ENCODE measurements around the gene OR7G3. TPM values are rescaled to one million over a fixed set of nuclear protein-coding genes. Genes with fewer than 3 reads are reported as not detected.

OR7G3 gene
- total RNA-seq: not detected

DNA sequence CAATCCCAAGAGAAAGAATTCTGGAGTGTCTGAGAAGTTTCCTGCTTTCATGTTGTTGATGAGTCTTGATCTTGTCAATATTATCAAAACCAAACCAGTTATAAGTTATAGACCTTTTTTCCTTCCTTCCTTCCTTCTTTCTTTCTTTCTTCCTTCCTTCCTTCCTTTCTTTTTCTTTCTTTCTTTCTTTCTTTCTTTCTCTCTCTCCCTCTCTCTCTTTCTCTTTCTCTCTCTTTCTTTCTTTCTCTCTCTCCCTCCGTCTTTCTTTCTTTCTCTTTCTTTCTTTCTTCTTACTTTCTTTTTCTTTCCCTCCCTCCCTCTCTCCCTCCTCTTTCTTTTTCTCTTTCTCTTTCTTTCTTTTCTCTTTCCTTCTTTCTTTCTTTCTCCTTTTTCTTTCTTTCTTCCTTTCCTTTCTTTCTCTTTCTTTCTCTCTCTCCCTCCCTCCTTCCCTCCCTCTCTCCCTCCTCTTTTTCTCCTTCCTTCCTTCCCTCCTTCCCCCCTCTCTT lies at the start of gene OR7G3:
TSS of gene OR7G3 (minus strand) at position 51 of the 506 bp plus-strand sequence. CDS start at position 51, 0 bp downstream.
- Mint-ChIP-seq H3K36me3 (no peaks in the 10 kb centered on the region), H3K27me3 (peaks cover 8% of the 10 kb centered on the region), H3K4me3 (no peak within 1 kb of the TSS), H3K4me1 (peaks cover 11% of the 10 kb centered on the region), H3K9me3 (no peaks in the 10 kb centered on the region), H3K27ac (no peak within 1 kb of the TSS)
- ATAC-seq (ENCODE audit: low read depth): no peak
- POLR2A ChIA-PET: no interaction called here
- DNase-seq: no peak

- POLR2A ChIA-PET: no interaction called here
- no peaks in the 10 kb centered on the region for H3K4me1 Mint-ChIP-seq
- H3K27ac Mint-ChIP-seq: no peak overlapping the region
- no peaks in the 10 kb centered on the region for H3K36me3 Mint-ChIP-seq
- no peaks in the 10 kb centered on the region for H3K27me3 Mint-ChIP-seq
- H3K4me3 Mint-ChIP-seq: no peak overlapping the region
- DNase-seq (no peak), ATAC-seq (ENCODE audit: low read depth) (no peak)
- peaks cover 2% of the 10 kb centered on the region for H3K9me3 Mint-ChIP-seq
Measured at GRCh38 chr19:9175326-9175725, 48.6 kb upstream of the OR7G3 start.

DNA sequence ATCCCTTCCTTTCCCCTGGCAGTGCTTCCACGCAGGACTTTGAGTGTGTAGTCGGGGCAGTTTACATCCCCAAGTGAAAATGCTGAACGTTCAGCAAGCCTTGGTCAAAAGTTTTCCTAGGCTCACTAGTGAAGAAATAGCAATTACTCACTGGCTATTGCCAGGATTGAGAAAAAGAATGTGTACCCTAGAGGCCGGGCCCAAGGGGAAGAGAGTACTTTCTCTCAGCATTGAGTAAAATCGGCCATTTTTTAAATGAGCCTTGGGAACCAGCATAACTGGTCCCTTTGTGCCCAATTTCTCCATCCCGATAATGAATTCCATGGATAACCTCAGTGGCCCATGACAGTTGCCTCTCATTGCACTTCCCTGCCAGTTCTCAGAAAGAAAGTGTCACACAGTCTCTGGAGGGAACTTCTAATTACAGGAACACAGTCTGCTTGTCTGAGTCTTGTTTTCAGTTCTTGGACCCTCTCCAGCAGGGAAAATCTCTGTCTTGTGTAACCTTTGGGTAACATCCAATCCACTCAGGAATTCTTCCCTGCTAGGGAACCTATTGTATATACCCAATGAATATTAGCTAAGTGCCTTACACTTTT lies 44.7 kb upstream of the OR7G3 start:
- H3K36me3 Mint-ChIP-seq: peaks cover 22% of the 10 kb centered on the region
- H3K27ac Mint-ChIP-seq: no peak overlapping the region
- DNase-seq: no peak
- no peaks in the 10 kb centered on the region for H3K4me1 Mint-ChIP-seq
- H3K27me3 Mint-ChIP-seq: no peaks in the 10 kb centered on the region
- POLR2A ChIA-PET: interaction anchor here (0.7 kb wide), 1 partner anchor 391 kb away, joined by 4 read pairs; no protein-coding TSS in a partner anchor
- H3K4me3 Mint-ChIP-seq: no peak overlapping the region
- peaks cover 5% of the 10 kb centered on the region for H3K9me3 Mint-ChIP-seq
- ATAC-seq (ENCODE audit: low read depth): no peak

DNA sequence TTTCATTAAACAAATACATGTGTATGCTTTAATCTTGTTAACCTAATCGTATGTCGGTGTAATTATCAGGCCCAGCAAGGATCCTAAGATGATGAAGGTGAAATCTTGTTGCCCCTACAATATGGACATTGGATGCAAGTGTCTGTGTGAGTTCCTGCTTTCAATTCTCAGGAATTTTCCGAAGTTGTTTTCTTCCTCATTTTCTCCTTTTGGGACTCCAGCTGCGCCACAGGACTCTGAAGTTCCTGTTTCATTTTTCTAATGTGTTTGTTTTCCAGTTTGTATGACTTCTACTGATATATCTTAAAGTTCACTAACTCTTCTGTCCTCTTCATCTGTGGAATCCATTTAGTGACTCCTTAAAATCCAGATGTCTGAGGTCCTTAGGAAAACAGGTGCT lies 40.1 kb upstream of the OR7G3 start:
- H3K27me3 Mint-ChIP-seq: no peaks in the 10 kb centered on the region
- H3K36me3 Mint-ChIP-seq: peaks cover 64% of the 10 kb centered on the region
- POLR2A ChIA-PET: no interaction called here
- H3K9me3 Mint-ChIP-seq: peaks cover 18% of the 10 kb centered on the region
- DNase-seq: no peak
- no peak overlapping the region for H3K4me3 Mint-ChIP-seq
- no peak for ATAC-seq (ENCODE audit: low read depth)
- no peak overlapping the region for H3K27ac Mint-ChIP-seq
- H3K4me1 Mint-ChIP-seq: peaks cover 2% of the 10 kb centered on the region

DNA sequence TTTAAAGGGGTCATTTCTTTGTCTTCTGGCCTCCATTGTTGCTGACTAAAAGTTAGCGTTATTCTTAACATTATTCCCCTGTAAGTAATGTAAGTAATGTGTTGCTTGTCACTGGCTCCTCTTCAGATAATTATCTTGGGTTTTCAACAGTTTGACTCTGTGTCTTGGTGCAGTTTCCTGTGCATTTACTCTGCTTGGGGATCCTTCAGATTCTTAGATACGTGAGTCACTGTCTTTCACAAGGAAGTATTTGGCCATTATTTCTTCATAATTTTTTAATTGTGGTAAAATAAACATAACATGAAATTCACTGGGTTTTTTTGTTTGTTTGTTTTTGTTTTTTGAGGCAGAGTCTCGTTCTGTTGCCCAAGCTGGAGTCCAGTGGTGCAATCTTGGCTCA lies 38.5 kb upstream of the OR7G3 start:
- POLR2A ChIA-PET: no interaction called here
- no peak overlapping the region for H3K4me3 Mint-ChIP-seq

DNA sequence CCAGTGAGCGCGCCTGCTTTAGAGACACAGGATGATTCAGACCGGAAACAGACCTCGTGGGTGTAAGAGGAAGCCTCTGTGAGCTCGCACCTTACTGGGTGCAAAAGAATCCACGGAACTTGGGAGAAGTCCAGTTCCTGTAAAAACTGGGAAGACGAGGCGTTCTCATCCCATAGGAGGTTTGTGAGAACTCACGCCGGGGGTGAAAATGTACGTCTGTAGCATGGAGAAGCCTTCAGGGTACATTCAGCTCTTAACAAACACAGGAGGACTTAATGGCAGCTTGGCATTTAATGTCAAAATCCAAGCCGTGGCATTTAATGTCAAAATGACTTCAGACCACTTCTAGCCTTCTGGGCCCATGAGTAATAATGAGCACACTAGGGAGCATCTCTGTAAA lies 34.7 kb upstream of the OR7G3 start:
- H3K27me3 Mint-ChIP-seq: no peaks in the 10 kb centered on the region
- H3K4me3 Mint-ChIP-seq: no peak overlapping the region
- peaks cover 28% of the 10 kb centered on the region for H3K9me3 Mint-ChIP-seq
- H3K36me3 Mint-ChIP-seq: peaks cover 94% of the 10 kb centered on the region
- no peak for ATAC-seq (ENCODE audit: low read depth)
- peaks cover 2% of the 10 kb centered on the region for H3K4me1 Mint-ChIP-seq
- POLR2A ChIA-PET: no interaction called here
- DNase-seq: no peak
- no peak overlapping the region for H3K27ac Mint-ChIP-seq

More for the DNA sequence above, 38.5 kb upstream of the OR7G3 start:
- peaks cover 2% of the 10 kb centered on the region for H3K4me1 Mint-ChIP-seq
- no peak overlapping the region for H3K27ac Mint-ChIP-seq
- H3K27me3 Mint-ChIP-seq: no peaks in the 10 kb centered on the region
- no peak for DNase-seq
- H3K36me3 Mint-ChIP-seq: peaks cover 80% of the 10 kb centered on the region
- H3K9me3 Mint-ChIP-seq: peaks cover 21% of the 10 kb centered on the region
- no peak for ATAC-seq (ENCODE audit: low read depth)

GRCh38 chr19:9159891-9160290 lies 33.1 kb upstream of the OR7G3 start:
- no peaks in the 10 kb centered on the region for H3K27me3 Mint-ChIP-seq
- DNase-seq: no peak
- ATAC-seq (ENCODE audit: low read depth): no peak
- H3K36me3 Mint-ChIP-seq: peaks cover 95% of the 10 kb centered on the region
- POLR2A ChIA-PET: no interaction called here
- H3K4me3 Mint-ChIP-seq: no peak overlapping the region
- H3K9me3 Mint-ChIP-seq: peaks cover 32% of the 10 kb centered on the region
- peaks cover 6% of the 10 kb centered on the region for H3K4me1 Mint-ChIP-seq
- no peak overlapping the region for H3K27ac Mint-ChIP-seq

GRCh38 chr19:9156304-9156703 lies 29.6 kb upstream of the OR7G3 start:
- Mint-ChIP-seq H3K27me3 (no peaks in the 10 kb centered on the region), H3K4me3 (no peak overlapping the region), H3K27ac (no peak overlapping the region), H3K9me3 (peaks cover 29% of the 10 kb centered on the region), H3K4me1 (peaks cover 7% of the 10 kb centered on the region), H3K36me3 (peaks cover 95% of the 10 kb centered on the region)
- no peak for DNase-seq
- POLR2A ChIA-PET: no interaction called here
- no peak for ATAC-seq (ENCODE audit: low read depth)

DNA sequence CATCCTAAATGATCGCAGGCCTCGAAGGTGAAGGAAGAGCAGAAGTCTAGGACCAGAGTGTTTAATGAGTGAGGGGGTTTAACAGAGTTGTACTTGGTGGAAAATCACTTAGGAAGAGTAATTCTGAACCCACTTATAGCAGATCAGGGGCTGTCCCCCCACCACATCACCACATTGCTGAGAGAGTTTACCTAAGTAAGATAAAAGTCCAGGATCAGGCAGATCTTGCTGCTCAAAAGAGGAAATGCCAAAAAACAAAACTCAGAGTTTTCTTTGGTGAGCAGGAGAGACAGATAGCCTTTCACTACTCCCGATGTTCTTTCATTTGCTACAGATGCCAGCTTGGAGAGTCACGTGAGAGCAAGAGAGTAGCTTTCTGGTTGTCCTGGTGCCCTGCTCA lies 28.8 kb upstream of the OR7G3 start:
- Mint-ChIP-seq H3K4me3 (no peak overlapping the region), H3K36me3 (peaks cover 95% of the 10 kb centered on the region), H3K27me3 (no peaks in the 10 kb centered on the region), H3K9me3 (peaks cover 31% of the 10 kb centered on the region), H3K4me1 (peaks cover 7% of the 10 kb centered on the region), H3K27ac (no peak overlapping the region)
- POLR2A ChIA-PET: no interaction called here
- ATAC-seq (ENCODE audit: low read depth) (no peak), DNase-seq (no peak)

DNA sequence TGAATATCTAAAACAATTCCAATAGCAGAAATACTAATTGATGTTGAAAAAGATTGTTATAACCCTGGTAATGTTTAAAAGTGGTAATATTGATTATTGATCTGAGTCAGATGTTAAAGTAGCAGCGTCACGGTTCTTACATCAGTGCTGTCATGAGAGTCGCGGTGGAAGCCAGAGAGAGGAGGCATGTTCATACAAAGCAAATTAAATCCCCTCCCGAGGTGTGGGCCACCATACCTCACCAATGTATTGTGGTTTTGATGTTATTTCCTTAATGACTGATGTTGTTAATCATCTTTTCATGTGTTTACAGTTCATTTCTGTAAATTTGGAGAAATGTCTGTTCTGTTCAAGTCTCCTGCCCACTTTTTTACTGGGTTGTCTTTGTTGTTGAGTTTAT lies 24.6 kb upstream of the OR7G3 start:
- POLR2A ChIA-PET: no interaction called here
- Mint-ChIP-seq H3K9me3 (peaks cover 48% of the 10 kb centered on the region), H3K27ac (no peak overlapping the region), H3K4me1 (peaks cover 8% of the 10 kb centered on the region), H3K27me3 (no peaks in the 10 kb centered on the region), H3K4me3 (no peak overlapping the region), H3K36me3 (peaks cover 96% of the 10 kb centered on the region)
- no peak for ATAC-seq (ENCODE audit: low read depth)
- DNase-seq: no peak

GRCh38 chr19:9150650-9151049 lies 23.9 kb upstream of the OR7G3 start:
- Mint-ChIP-seq H3K27ac (no peak overlapping the region), H3K4me1 (peaks cover 8% of the 10 kb centered on the region), H3K9me3 (peaks cover 49% of the 10 kb centered on the region), H3K4me3 (no peak overlapping the region), H3K27me3 (no peaks in the 10 kb centered on the region), H3K36me3 (peaks cover 92% of the 10 kb centered on the region)
- POLR2A ChIA-PET: no interaction called here
- DNase-seq (no peak), ATAC-seq (ENCODE audit: low read depth) (no peak)

- H3K4me1 Mint-ChIP-seq: peaks cover 4% of the 10 kb centered on the region
- peaks cover 92% of the 10 kb centered on the region for H3K36me3 Mint-ChIP-seq
Measured at GRCh38 chr19:9149997-9150396, 23.2 kb upstream of the OR7G3 start.

DNA sequence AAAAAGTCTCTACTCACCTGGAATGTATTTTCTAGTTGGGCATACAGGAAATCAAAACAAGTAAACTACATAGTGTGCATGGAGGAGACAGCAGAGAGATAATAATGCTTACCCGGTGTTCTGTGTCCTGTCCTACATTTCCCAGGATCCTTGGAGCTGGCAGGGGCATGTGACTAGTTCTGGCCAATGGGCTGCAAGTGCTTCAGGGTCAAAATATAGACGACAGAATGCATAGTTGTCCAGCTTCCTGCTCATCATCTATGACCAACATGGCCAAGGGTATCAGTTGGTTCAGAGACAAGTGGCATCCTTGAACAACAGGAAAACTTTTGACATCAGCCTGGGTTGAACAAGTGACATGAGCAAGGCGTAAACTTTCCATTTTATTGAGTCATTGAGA lies 21.9 kb upstream of the OR7G3 start:
- Mint-ChIP-seq H3K4me1 (peaks cover 5% of the 10 kb centered on the region), H3K9me3 (peaks cover 50% of the 10 kb centered on the region), H3K36me3 (peaks cover 92% of the 10 kb centered on the region), H3K27me3 (no peaks in the 10 kb centered on the region), H3K4me3 (no peak overlapping the region), H3K27ac (no peak overlapping the region)
- no peak for ATAC-seq (ENCODE audit: low read depth)
- DNase-seq: no peak
- POLR2A ChIA-PET: no interaction called here

More at GRCh38 chr19:9149997-9150396, 23.2 kb upstream of the OR7G3 start:
- ATAC-seq (ENCODE audit: low read depth) (no peak), DNase-seq (no peak)
- H3K4me3 Mint-ChIP-seq: no peak overlapping the region
- H3K27me3 Mint-ChIP-seq: no peaks in the 10 kb centered on the region
- peaks cover 48% of the 10 kb centered on the region for H3K9me3 Mint-ChIP-seq
- no peak overlapping the region for H3K27ac Mint-ChIP-seq
- POLR2A ChIA-PET: no interaction called here

DNA sequence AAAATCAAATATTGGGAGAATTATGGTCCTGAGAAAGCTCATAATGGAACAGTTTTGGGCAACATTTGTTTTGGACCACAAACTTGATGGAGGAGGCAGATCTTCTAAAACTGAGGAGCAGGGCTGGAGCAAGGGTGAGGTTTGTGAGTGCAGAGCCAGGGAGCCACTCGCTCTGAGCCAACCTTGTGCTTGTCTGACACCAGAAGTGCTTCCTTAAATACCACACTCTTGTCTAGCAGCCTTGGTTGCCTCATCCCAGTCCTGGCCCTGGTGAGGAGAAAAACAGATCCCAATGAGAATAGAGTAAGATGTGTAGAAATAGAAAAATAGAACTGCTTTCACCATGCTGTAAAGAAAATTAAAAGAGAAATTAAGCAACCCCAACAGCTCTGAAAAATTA lies 20.1 kb upstream of the OR7G3 start:
- H3K36me3 Mint-ChIP-seq: peaks cover 88% of the 10 kb centered on the region
- peaks cover 12% of the 10 kb centered on the region for H3K4me1 Mint-ChIP-seq
- H3K9me3 Mint-ChIP-seq: peaks cover 45% of the 10 kb centered on the region
- no peak for ATAC-seq (ENCODE audit: low read depth)
- H3K4me3 Mint-ChIP-seq: no peak overlapping the region
- H3K27me3 Mint-ChIP-seq: no peaks in the 10 kb centered on the region
- no peak for DNase-seq
- no peak overlapping the region for H3K27ac Mint-ChIP-seq
- POLR2A ChIA-PET: no interaction called here

Measured in activated naive CD8-positive, alpha-beta T cell treated with anti-CD3 and anti-CD28 coated beads, Interleukin-2, amount 10 ng/mL, durations not matched to agents 7 days and 5 days (primary cell).